Right lobe of liver (tissue), 6 donors: Measurements from ENCODE around the gene DAPK2. TPM values are rescaled to one million over a fixed set of nuclear protein-coding genes. Genes with fewer than 3 reads are reported as not detected.

ENCODE experiments used
- ATAC-seq, 4 donors: fragments of 200-7000 bp; cut with Tn5 transposase; one replicate each; pipeline ENCODE4 v1.9.1; 2020; ENCODE audit warnings: mild to moderate bottlenecking in 4 of 4, moderate library complexity in 4 of 4
- DNase-seq, 3 donors: peaks; one replicate each; pipeline ENCODE4 v3.0.0-alpha.2; 2020
- H3K27ac ChIP-seq, 3 donors: fragments of 200-600 bp; one replicate each; pipeline ENCODE4 v1.8.0; 2022
- H3K27me3 ChIP-seq, 2 donors: fragments of 200-600 bp; one replicate each; pipeline ENCODE4 v1.8.0; 2022
- H3K36me3 ChIP-seq, 4 donors: fragments of 200-600 bp; sonication (generic) in 1 of 4; one replicate each; pipeline versions ENCODE4 v1.5.1 to v1.8.0; 2017 to 2022; ENCODE audit warnings: control low read depth in 1 of 4
- H3K4me1 ChIP-seq, 4 donors: fragments of 200-600 bp; sonication (generic) in 1 of 4; one replicate each; pipeline versions ENCODE4 v1.5.1 to v1.8.0; 2017 to 2022; ENCODE audit warnings: control low read depth in 1 of 4
- H3K4me3 ChIP-seq, 3 donors: fragments of 200-600 bp; one replicate each; pipeline ENCODE4 v1.8.0; 2022
- H3K9me3 ChIP-seq, 4 donors: fragments of 200-600 bp; sonication (generic) in 1 of 4; one replicate each; pipeline versions ENCODE4 v1.5.1 to v1.8.0; 2017 to 2022; ENCODE audit warnings: control low read depth in 1 of 4
- POLR2A ChIP-seq: fragments of 450-650 bp; IDR thresholded peaks from one replicate; pipeline ENCODE4 v1.6.1; 2017; ENCODE audit warnings: antibody characterized with exemption, mild to moderate bottlenecking
- WGBS: methylation state at CpG from one replicate; pipeline ENCODE4 v1.1.6; 2018; ENCODE audit warnings: low coverage, low lambda C conversion rate; ENCODE audit not compliant: insufficient coverage; ENCODE audit errors: missing lambda C conversion rate; 5-methylcytosine and 5-hydroxymethylcytosine counted together
- intact Hi-C, 2 donors: fragments of 100-400 bp; cut with DNase I; formaldehyde crosslinking; loops; one replicate each; pipeline versions ENCODE4 v1.11.2 to v1.14.1; 2022
- total RNA-seq, 6 experiments: library from RNA; depleted of rRNA in 2 of 6; stranded (reverse); fragments of >200 nt in 2 of 6; fragmentation: NEBNext Ultra II Directional in 3 of 6; extraction: Animal tissue kit (Norgen Biotek cat#: 25700) in 3 of 6; gene quantifications; one replicate each; pipeline versions ENCODE4 v1.1.0 to v1.2.4, GENCODE V29; 2016 to 2023
- TF ChIP-seq, protein P1 (sequence below), 4 donors: fragments of 200-600 bp in 3 of 4; fragments of 450-650 bp in 1 of 4; IDR thresholded peaks; one replicate each; pipeline versions ENCODE4 v1.5.1 to v1.8.0; 2016 to 2022; ENCODE audit warnings: antibody characterized with exemption in 4 of 4, mild to moderate bottlenecking in 2 of 4
- donor health status: DM: no; HTN: yes; CAD: no.
- donor health status: DM: no; HTN: no; CAD: no.
- donor health status: DM: no; HTN: no; CAD: no.
- donor health status: DM: no; HTN: yes; CAD: no.
- donor health status: DM: no; HTN: yes; CAD: no.

The DAPK2 gene
- total RNA-seq, 6 experiments from 2014 or later: 1.5 to 11.5 (median 4.7) TPM

DNA sequence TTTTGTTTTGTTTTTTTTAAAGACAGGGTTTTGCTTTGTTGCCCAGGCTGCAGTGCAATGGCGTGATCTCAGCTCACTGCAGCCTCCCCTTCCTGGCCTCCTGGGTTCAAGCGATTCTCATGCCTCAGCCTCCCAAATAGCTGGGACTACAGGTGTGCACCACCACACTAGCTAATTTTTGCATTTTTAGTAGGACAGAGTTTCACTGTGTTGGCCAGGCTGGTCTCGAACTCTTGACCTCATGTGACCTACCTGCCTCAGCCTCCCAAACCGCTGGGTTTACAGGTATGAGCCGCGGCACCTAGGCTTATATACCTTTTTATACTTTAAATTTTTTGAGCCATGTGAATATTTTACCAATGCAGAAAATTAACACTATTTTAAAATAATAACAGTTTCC lies 155.7 kb downstream of the DAPK2 start:
- H3K36me3 ChIP-seq: no peaks in the 10 kb centered on the region
- no peaks in the 10 kb centered on the region for H3K27me3 ChIP-seq
- ATAC-seq: no peak
- no peaks in the 10 kb centered on the region for H3K9me3 ChIP-seq
- TF ChIP-seq POLR2A: no peak
- TF ChIP-seq, protein P1, sequence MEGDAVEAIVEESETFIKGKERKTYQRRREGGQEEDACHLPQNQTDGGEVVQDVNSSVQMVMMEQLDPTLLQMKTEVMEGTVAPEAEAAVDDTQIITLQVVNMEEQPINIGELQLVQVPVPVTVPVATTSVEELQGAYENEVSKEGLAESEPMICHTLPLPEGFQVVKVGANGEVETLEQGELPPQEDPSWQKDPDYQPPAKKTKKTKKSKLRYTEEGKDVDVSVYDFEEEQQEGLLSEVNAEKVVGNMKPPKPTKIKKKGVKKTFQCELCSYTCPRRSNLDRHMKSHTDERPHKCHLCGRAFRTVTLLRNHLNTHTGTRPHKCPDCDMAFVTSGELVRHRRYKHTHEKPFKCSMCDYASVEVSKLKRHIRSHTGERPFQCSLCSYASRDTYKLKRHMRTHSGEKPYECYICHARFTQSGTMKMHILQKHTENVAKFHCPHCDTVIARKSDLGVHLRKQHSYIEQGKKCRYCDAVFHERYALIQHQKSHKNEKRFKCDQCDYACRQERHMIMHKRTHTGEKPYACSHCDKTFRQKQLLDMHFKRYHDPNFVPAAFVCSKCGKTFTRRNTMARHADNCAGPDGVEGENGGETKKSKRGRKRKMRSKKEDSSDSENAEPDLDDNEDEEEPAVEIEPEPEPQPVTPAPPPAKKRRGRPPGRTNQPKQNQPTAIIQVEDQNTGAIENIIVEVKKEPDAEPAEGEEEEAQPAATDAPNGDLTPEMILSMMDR (IDR thresholded peaks at IDR 0.05): no peak
- peak in 1 of 3 donors; percentile 11 for DNase-seq
- intact Hi-C loops: loop anchor here (10.0 kb wide), 2 partner anchors 54 to 146 kb away; no protein-coding TSS in a partner anchor
- WGBS: 88% methylated on average over 5 of the region's 6 CpGs
- no peak overlapping the region for H3K27ac ChIP-seq
- peaks cover 0 to 26% (median 10%) of the 10 kb centered on the region in 4 donors for H3K4me1 ChIP-seq
- H3K4me3 ChIP-seq: no peak overlapping the region

- WGBS: 80% methylated on average over 2 of the region's 5 CpGs
- DNase-seq (peak in 1 of 3 donors; percentile 28), ATAC-seq (no peak)
- no peaks in the 10 kb centered on the region for H3K36me3 ChIP-seq
- peaks cover 0 to 25% (median 10%) of the 10 kb centered on the region in 4 donors for H3K4me1 ChIP-seq
- no peaks in the 10 kb centered on the region for H3K27me3 ChIP-seq
- no peak overlapping the region for H3K4me3 ChIP-seq
- H3K9me3 ChIP-seq: no peaks in the 10 kb centered on the region
- TF ChIP-seq, protein P1 (IDR thresholded peaks at IDR 0.05): no peak
- TF ChIP-seq POLR2A: no peak
- no peak overlapping the region for H3K27ac ChIP-seq
- intact Hi-C loops: loop anchor here (10.0 kb wide), 2 partner anchors 55 to 145 kb away; no protein-coding TSS in a partner anchor
Measured at GRCh38 chr15:63889831-63890230, 156.5 kb downstream of the DAPK2 start.

DNA sequence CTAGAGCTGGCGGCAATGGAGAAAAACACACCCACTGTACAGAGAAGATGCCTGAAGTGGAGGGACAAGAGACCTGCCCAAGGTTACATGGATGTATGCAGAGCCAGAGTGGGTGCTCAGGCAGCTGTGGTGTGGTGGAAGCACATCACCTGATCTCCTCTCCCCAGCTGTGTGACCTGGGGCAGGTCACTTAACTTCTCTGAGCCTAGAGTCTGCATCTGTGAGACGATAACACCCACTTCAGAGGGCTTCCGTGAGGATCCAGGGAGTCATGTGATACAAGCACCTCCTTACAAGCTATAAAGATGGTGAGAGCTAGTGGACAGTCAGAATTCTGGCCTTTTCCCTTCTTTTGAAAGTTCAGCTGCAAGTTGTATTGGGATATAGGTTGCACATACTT lies 157.5 kb downstream of the DAPK2 start:
- TF ChIP-seq, protein P1 (IDR thresholded peaks at IDR 0.05): no peak
- TF ChIP-seq POLR2A: no peak
- Histone ChIP-seq H3K4me3 (no peak overlapping the region), H3K27ac (peak overlapping the region; percentile 37 to 65 (median 62)), H3K9me3 (no peaks in the 10 kb centered on the region), H3K4me1 (peaks cover 0 to 25% (median 10%) of the 10 kb centered on the region in 4 donors), H3K27me3 (no peaks in the 10 kb centered on the region), H3K36me3 (no peaks in the 10 kb centered on the region)
- intact Hi-C loops: no loop called here
- ATAC-seq (no peak), DNase-seq (peak in 1 of 3 donors; percentile 29)
- 76% methylated on average over 3 of the region's 3 CpGs for WGBS

DNA sequence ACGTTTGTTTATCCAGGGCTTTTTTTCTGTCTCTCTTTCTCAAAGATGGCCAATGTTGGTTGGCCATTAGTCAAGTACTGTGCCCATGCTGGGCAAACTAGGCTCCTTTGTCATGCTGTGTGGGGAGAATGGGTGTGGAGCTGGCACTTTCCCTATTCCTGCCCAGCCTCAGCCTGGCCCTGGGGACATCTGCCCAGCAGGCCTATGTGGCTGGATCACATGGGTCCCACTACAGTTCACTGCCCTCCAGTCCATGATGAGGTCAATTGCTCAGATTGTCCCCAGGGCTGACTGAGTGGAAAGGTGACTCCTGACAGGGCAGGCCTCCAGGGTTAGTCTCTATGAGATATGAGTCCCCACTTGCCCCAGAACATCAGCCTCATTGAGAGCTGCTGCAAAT lies 158.1 kb downstream of the DAPK2 start:
- TF ChIP-seq POLR2A: no peak
- TF ChIP-seq, protein P1 (IDR thresholded peaks at IDR 0.05): no peak
- Histone ChIP-seq H3K4me3 (no peak overlapping the region), H3K27ac (peak overlapping the region; percentile 37 to 65 (median 62)), H3K27me3 (no peaks in the 10 kb centered on the region), H3K9me3 (no peaks in the 10 kb centered on the region), H3K4me1 (peaks cover 0 to 32% (median 10%) of the 10 kb centered on the region in 4 donors), H3K36me3 (no peaks in the 10 kb centered on the region)
- peak; percentile 88 to 96 (median 93) for ATAC-seq
- DNase-seq: peak; percentile 84 to 93 (median 92)
- intact Hi-C loops: no loop called here
- WGBS: 17% methylated on average over 1 of the region's 1 CpG
